HEK293T (cell line): Measurements from ENCODE around the gene SIGLEC9.

ENCODE experiments used
- BHLHE40 ChIP-seq: fragments of 450-650 bp; IDR thresholded peaks from 2 replicates; pipeline ENCODE4 v1.6.1; 2016; ENCODE audit warnings: mild to moderate bottlenecking, moderate library complexity, borderline replicate concordance
- ELF4 ChIP-seq: fragments of 450-650 bp; IDR thresholded peaks from 2 replicates; pipeline ENCODE4 v1.6.1; 2017; ENCODE audit warnings: antibody characterized with exemption
- FOXM1 ChIP-seq: fragments of 450-650 bp; IDR thresholded peaks from 2 replicates; pipeline ENCODE4 v1.6.1; 2017; ENCODE audit warnings: mild to moderate bottlenecking, borderline replicate concordance
- L3MBTL2 ChIP-seq: fragments of 450-650 bp; conservative IDR thresholded peaks from 2 replicates; pipeline ENCODE4 v1.6.1; 2016; ENCODE audit warnings: mild to moderate bottlenecking
- LEF1 ChIP-seq: fragments of 450-650 bp; IDR thresholded peaks from 2 replicates; pipeline ENCODE4 v1.6.1; 2017; ENCODE audit warnings: mild to moderate bottlenecking, borderline replicate concordance
- SP1 ChIP-seq: fragments of 450-650 bp; IDR thresholded peaks from 2 replicates; pipeline ENCODE4 v1.6.1; 2017
- SUZ12 ChIP-seq: fragments of 450-650 bp; IDR thresholded peaks from 2 replicates; pipeline ENCODE4 v1.6.1; 2016; ENCODE audit warnings: mild to moderate bottlenecking
- TARDBP ChIP-seq: fragments of 450-650 bp; IDR thresholded peaks from 2 replicates; pipeline ENCODE4 v1.6.1; 2016

GRCh38 chr19:51157265-51157664, 32.6 kb downstream of the SIGLEC9 start:
- TF ChIP-seq SUZ12, result no peak
- TF ChIP-seq SP1, result no peak
- no peak for TF ChIP-seq L3MBTL2
- TF ChIP-seq ELF4, result no peak
- no peak for TF ChIP-seq LEF1
- no peak for TF ChIP-seq TARDBP
- TF ChIP-seq FOXM1, result no peak
- no peak for TF ChIP-seq BHLHE40
